ENCODE measurements around the gene NEK10. TPM values are rescaled to one million over a fixed set of nuclear protein-coding genes. Genes with fewer than 3 reads are reported as not detected.

Gene NEK10
- total and polyA plus RNA-seq, 3 donors from 2014 or later: 29.5 to 83.2 (median 56.9) TPM

DNA sequence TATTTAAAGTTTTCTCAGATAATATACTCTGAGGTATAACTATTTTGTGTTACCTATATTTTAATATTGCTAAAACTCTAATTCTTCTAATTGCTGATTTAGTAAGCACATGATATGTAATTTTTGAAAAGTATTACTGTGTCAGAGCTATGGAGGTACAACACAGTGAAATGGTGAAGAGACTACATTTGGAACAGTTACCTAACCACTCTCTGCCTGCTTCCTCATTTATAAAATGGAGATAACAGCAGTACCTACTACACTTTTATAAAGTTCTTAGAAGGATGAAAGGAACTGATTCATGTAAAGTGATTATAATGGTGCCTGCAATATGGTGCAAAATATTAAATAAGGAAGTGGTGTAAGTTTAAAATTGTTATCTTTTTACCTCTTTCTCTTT, 16.3 kb upstream of the NEK10 start:
- no peak overlapping the region for H3K4me3 ChIP-seq
- TF ChIP-seq POLR2A (IDR thresholded peaks at IDR 0.05): no peak
- TF ChIP-seq, protein P1, sequence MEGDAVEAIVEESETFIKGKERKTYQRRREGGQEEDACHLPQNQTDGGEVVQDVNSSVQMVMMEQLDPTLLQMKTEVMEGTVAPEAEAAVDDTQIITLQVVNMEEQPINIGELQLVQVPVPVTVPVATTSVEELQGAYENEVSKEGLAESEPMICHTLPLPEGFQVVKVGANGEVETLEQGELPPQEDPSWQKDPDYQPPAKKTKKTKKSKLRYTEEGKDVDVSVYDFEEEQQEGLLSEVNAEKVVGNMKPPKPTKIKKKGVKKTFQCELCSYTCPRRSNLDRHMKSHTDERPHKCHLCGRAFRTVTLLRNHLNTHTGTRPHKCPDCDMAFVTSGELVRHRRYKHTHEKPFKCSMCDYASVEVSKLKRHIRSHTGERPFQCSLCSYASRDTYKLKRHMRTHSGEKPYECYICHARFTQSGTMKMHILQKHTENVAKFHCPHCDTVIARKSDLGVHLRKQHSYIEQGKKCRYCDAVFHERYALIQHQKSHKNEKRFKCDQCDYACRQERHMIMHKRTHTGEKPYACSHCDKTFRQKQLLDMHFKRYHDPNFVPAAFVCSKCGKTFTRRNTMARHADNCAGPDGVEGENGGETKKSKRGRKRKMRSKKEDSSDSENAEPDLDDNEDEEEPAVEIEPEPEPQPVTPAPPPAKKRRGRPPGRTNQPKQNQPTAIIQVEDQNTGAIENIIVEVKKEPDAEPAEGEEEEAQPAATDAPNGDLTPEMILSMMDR (IDR thresholded peaks at IDR 0.05): no peak
- no peaks in the 10 kb centered on the region for H3K27me3 ChIP-seq
- no peak overlapping the region for H3K27ac ChIP-seq
- no peaks in the 10 kb centered on the region for H3K9me3 ChIP-seq
- no peaks in the 10 kb centered on the region for H3K36me3 ChIP-seq (ENCODE audit: low read depth, missing control alignments)
- H3K4me1 ChIP-seq: no peaks in the 10 kb centered on the region
- DNase-seq: no peak
- intact Hi-C loops (cut with DNase I; ENCODE audit: low total_unique reads): no loop called here

DNA sequence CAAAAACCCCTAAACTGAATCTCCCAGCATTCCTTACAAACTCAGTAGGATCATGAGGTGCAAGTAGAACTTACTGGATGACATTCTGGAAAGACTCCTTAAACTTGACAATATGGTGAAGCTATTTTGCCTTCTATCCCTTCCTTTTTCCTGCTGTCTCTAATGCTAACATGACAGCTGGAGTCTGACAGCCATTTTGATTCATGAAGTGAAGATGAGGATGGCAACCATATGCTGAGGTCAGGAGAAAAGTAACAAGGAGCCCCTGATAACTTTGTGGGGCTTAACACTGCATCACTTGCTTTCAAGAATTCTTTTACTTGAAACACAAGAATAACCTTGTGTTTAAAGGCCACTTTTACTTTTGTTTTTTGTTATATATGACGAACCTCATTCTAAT, 15.0 kb upstream of the NEK10 start:
- TF ChIP-seq, protein P1 (IDR thresholded peaks at IDR 0.05): no peak
- no peak for TF ChIP-seq POLR2A (IDR thresholded peaks at IDR 0.05)
- no peak for DNase-seq
- WGBS, 2 donors: 90 to 98% methylated on average over 1 of the region's 1 CpG
- no peaks in the 10 kb centered on the region for H3K4me1 ChIP-seq
- H3K9me3 ChIP-seq: no peaks in the 10 kb centered on the region
- H3K27ac ChIP-seq: no peak overlapping the region
- intact Hi-C loops (cut with DNase I; ENCODE audit: low total_unique reads): no loop called here
- no peak overlapping the region for H3K4me3 ChIP-seq
- H3K27me3 ChIP-seq: no peaks in the 10 kb centered on the region
- H3K36me3 ChIP-seq (ENCODE audit: low read depth, missing control alignments): peaks cover 2% of the 10 kb centered on the region

DNA sequence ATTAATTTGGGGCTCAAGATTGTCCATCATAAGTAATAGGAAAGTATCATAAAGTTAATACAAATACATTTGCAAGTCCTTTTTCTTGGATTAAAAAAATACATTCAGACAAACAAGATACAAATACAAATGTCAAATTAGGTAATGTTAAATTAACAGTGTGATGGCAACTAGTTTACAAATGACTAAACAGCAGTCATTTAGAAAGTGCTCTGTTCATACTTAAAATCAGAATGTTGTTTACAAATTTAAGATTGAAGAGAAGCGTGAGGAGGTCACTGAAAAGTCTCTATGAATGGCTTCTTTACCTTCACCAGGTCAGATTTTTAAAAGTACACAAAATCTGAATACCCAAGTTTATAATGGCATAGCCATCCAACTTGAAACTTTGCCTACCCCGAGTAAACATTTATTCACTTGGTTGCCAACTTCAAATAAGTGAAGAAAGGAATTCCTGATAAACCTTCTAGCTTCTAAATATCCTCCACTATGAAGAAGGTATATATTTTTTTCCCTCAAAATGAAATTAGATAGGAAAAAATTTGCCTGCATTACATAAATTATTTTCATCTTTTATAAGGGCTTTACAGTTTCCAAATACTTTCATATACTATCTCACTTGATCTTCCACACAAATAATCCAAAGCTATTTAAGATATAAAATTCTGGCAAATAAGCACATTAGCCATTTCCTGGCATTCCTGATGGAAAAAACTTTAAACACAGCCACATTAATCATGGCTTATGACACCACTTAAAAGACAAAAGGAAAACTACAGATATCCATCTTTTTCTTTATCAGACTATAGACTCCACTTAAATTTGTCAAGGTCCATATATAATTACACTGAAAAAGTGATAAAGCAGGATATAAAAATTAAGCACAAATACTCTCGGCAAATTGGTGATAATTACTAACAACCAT, 11.5 kb upstream of the NEK10 start:
- Histone ChIP-seq H3K27ac (no peak overlapping the region), H3K4me1 (no peaks in the 10 kb centered on the region), H3K4me3 (no peak overlapping the region), H3K27me3 (no peaks in the 10 kb centered on the region), H3K9me3 (no peaks in the 10 kb centered on the region), H3K36me3 (ENCODE audit: low read depth, missing control alignments) (peaks cover 3% of the 10 kb centered on the region)
- TF ChIP-seq, protein P1 (IDR thresholded peaks at IDR 0.05): no peak
- no peak for TF ChIP-seq POLR2A (IDR thresholded peaks at IDR 0.05)
- intact Hi-C loops (cut with DNase I; ENCODE audit: low total_unique reads): no loop called here
- 90 to 95% methylated on average over 3 of the region's 3 CpGs for WGBS, 2 donors
- no peak for DNase-seq

DNA sequence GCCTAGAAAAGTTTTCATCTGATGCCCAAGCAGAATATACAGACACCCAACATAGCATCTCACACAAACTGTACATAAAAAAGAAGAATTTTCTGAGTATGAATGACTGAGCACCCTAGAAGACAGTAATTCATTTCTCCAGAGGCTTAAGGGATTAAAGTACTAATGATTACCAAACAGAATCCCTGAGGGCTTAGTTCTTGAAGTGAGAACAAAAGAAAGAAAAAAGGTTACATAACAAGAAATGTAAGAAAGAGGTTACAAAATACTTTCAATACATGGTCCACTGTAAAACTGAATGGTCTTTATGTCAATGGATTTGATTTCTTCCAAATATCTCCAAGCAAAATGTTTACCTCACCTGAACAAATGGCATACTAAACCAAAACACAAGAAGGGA, 9.1 kb upstream of the NEK10 start:
- no peaks in the 10 kb centered on the region for H3K27me3 ChIP-seq
- DNase-seq: no peak

More for the DNA sequence above, 9.1 kb upstream of the NEK10 start:
- no peak overlapping the region for H3K4me3 ChIP-seq
- TF ChIP-seq, protein P1 (IDR thresholded peaks at IDR 0.05): no peak
- TF ChIP-seq POLR2A (IDR thresholded peaks at IDR 0.05): no peak
- intact Hi-C loops (cut with DNase I; ENCODE audit: low total_unique reads): no loop called here
- H3K27ac ChIP-seq: no peak overlapping the region
- H3K36me3 ChIP-seq (ENCODE audit: low read depth, missing control alignments): peaks cover 3% of the 10 kb centered on the region
- H3K4me1 ChIP-seq: no peaks in the 10 kb centered on the region
- no peaks in the 10 kb centered on the region for H3K9me3 ChIP-seq
